Tibial nerve (tissue), 4 donors: ENCODE measurements around the gene DOK7. TPM values are rescaled to one million over a fixed set of nuclear protein-coding genes. Genes with fewer than 3 reads are reported as not detected.

Experiments used
- total RNA-seq, 4 donors: library from RNA; depleted of rRNA; stranded (reverse); fragments of >200 nt; gene quantifications; one replicate each; pipeline ENCODE4 v1.1.0, GENCODE V29; 2016

DOK7 gene
- total RNA-seq, 4 donors from 2014 or later: 0.66 TPM; not detected in 3

Other genes with a start within 250 kb of the DOK7 start
- 1 to 10 TPM; 1.2 to 2.0 (median 1.4) TPM for gene MSANTD1, start 214.1 kb upstream of the DOK7 start, total RNA-seq
- 10 to 100 TPM; 22.2 to 33.3 (median 28.5) TPM for gene RGS12, start 170.3 kb upstream of the DOK7 start, total RNA-seq
- not detected for gene HGFAC, start 21.3 kb upstream of the DOK7 start, total RNA-seq
- 100 to 1,000 TPM in 3 of 4 donors, 10 to 100 TPM in 1; 68.1 to 169 (median 108) TPM for gene LRPAP1, start 69.1 kb downstream of the DOK7 start, total RNA-seq